HG03135 (cell line): ENCODE results near the gene PALD1.
A peak's percentile ranks its signal among the peaks of the same experiment; 100 is the strongest.
"Not testable (repeated sequence)": the region's sequence is repeated elsewhere in the genome, so short reads cannot be mapped to it uniquely, and the experiment has no call there.

Experiments used
- ATAC-seq: cut with Tn5 transposase; IDR thresholded peaks from one replicate; pipeline ENCODE4 v1.9.1; 2021; ENCODE audit warnings: mild to moderate bottlenecking, moderate library complexity; ENCODE audit not compliant: unreplicated experiment

Gene PALD1

DNA sequence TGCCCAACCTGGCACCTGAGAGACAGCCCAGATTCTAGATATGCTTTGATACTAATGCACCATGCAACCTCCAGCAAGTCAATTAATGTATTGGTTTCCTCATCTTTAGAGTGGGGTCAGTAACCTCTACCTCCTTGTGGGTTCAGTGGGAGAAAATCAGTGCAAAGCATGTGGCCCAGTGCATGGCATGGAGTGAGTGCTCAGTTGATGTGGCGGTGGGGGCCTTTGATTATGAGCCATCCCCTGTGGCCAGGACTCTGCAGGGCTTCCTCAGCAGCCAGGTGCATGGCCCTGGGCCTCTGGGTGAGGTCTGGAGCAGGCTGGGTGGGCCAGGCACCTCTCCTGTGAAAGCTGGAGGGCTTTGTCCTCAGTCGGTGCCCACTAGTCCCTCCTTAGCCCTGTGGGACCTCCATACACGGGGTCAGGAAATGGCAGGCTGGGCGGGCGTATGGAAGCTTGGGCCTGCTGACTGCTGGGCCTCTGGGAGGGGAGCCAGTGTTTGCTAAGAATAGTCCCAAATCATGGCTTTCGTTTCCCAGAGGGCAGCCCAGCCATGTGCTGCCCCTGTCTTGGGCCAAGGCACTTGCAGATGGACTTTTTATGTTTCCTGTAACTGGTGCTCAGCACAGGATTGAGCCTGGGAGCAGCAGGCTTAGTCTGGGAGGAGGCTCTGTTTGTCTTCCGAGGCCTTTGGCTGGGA, 3.4 kb downstream of the PALD1 start:
- ATAC-seq: no peak

DNA sequence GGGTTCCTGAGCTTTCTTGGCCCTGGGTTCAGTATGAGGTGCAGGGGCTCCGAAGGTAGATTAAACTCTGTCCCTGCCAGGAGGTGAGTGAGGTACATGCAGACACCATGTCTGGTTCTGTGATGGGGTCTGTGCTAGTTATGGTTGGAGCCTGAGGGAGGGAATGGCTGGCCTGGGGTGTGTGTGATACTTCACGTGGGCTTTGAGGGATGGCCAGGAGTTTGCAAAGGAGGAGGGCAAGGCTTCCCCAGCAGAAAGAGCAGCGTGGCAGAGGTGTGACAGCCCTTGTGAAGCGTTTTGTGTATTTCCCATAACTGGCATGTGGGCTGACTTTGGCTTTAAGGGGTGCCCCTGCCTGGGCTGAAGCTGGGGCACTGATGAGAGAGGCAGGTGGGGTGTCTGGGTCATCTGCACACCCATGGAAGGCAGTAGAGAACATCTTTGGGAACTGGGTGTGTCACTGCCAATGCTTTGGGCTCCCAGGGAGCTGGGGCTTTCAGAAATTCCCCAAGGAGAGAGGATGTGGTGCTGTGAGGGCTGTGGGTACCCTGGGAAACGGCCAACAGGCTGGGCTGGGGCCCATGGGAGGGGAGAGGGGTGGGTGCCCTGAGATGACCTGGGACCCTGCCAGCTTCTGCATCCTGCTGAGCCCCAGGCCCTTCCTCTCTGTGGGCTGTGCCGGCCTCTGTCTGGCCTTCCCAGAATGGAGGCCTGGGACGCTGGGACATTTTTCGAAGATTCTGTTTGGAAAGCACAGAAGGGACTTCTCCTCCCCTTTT, 4.6 kb downstream of the PALD1 start:
- ATAC-seq: no peak

DNA sequence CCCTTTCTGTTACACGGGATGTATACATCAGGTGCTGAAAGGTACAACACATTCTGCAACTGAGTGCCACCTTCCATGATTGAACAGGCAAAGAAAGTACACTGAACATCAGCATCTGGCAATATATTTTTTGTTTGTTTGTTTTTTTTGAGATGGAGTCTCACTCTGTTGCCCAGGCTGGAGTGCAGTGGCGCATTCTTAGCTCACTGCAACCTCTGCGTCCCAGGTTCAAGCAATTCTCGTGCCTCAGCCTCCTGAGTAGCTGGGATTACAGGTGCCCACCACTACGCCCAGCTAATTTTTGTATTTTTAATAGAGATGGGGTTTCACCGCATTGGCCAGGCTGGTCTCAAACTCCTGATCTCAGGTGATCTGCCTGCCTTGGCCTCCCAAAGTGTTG, 5.3 kb downstream of the PALD1 start:
- ATAC-seq: not testable (repeated sequence)

DNA sequence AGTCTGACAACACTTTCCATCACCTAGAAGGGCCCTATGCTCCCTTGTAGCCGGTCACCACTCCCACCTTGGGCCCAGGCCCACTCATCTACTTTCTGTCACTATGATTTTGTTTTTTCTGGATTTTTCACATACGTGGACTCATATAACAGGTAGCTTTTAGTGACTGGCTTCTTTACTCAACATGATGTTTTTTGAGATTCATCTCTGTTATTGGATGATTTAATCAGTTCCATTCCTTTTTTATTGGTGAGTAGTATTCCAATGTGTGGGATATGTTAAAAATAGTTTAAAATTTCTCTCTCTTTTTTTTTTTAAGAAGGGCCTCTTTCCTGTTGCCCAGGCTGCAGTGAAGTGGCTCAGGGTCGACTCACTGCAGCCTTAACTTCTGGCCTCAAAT, 9.3 kb downstream of the PALD1 start:
- ATAC-seq: no peak

DNA sequence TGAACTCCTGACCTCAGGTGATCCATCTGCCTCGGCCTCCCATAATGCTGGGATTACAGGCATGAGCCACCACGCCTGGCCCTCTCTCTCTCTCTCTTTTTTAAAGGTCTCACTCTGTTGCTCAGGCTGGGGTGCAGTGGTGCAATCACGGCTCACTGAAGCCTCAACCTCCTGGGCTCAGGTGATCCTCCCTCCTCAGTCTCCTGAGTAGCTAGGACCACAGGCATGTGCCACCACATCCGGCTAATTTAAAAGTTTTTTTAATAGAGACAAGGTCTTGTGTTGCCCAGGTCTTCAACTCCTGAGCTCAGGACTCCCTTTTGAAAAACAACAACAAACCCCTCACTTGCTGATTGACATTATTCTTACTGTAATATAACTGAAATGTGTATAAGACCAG, 11.6 kb downstream of the PALD1 start:
- ATAC-seq: no peak

DNA sequence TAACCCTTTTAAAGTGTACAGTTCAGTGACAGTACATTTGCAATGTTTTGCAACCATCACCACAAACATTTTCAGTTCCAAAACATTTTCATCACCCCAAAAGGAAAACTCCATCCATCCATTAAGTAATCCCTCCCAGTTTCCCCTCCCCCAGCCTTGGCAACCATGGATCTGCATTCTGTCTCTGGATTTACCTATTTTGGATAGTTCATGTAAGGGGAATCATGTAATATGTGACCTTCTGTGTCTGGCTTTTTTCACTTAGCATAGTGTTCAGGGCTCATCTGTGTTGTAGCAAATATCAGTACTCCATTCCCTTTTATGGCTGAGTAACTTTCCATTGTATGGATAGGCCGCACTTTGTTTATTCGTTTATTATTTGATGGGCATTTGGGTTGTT, 13.0 kb downstream of the PALD1 start:
- no peak for ATAC-seq

DNA sequence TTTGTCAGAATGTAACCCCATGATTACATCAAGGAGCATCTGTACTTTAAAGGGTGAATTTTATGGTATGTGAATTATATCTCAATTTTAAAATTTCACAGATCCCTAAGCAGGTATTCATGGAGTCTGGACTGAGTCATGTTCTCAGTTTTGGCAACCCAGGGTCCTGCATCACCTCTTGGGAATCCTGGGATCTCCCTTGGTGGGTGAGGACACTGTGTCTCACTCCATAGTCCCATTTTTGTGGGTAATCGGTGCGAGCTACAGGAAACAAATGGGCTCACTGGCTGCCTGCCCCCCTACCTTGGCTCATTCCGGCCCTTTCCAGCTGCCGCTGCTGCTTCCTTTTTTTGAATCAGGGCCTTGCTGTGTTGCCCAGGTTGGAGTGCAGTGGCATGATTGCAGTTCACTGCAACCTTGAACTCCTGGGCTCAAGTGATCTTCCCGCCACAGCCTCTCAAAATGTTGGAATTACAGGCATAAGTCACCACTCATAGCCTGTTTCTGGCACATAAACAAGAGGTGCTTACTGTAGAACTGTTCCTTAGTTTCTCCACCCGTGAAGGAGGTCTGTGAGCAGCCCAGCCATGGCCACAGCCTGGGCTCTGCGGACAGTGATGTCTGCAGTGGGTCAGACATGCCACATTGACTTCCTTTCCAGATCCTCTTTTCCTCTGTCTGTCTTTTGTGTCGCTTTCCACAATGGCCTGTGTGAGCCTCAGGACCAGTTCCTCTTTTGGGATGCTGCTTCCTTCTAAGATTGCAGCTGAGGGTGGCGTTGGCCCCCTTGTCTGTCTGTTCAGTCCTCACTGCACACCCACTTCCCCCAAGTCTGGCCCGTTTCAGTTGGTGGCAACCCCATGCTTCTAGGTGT, 14.5 kb downstream of the PALD1 start:
- peak; percentile 32 for ATAC-seq

DNA sequence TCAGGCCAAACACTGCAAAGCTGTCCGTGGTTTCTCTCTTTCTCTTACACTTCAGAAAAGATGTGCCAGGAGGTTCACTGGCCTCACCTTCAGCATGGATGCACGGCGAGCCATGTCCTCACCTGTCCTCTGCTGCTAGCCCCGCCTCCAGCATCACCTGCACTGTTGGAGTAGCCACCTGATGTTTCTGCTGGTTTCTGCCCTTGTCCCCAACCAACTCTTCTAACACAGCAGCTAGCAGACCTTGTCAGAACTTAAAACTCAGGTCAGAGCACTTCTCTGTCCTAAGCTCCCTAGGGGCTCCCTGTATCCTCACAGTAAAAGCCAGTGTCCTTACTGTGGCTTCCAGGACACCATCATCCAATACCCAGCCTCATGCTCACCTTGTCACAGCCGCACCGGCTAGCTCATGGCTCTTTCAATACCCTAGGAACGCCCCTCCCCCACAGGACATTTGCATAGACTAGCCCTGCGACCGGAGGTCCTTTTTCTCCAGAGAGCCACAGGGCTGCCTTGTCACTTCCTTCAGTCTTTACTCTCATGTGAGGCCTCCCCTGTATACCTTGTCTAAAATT, 15.2 kb downstream of the PALD1 start:
- peak; percentile 61 for ATAC-seq

DNA sequence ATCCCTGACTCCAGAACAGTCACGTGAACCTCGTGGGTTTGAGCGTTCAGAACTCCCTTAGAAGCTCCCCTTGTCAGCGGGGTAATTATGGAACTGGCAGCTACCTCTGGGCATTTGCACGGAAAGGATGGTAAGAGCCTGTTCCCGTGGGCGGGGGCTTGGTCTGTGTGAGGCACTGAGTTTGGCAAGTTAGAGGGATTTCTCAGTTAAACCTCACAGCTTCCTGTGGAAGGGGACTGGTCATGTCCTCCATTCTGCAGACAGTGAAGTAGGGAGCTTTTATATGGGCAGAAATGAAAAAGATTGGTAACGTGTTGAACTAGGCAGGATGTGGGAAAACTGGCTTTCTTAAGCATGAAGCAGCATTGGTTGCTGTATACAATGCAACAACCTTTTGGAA, 16.0 kb downstream of the PALD1 start:
- no peak for ATAC-seq

DNA sequence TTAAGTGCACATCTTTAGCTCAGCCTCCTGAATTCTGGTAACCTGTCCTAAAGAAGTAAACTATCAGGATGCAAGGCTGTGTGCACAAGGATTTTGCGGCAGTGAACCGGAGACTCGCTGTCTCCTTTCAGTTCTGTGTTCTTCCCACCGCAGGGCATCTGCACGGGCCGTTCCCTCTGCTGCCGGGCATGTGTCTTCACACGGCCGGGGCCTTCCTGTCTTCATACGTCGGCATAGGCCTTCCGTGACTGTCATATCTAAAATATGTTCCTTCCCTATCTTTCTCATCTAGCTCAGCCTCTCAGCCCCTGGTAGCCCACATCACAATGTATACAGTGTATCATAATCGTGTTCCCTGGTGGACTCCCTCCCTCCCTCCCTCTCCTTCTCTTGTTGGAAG, 16.4 kb downstream of the PALD1 start:
- ATAC-seq: no peak

DNA sequence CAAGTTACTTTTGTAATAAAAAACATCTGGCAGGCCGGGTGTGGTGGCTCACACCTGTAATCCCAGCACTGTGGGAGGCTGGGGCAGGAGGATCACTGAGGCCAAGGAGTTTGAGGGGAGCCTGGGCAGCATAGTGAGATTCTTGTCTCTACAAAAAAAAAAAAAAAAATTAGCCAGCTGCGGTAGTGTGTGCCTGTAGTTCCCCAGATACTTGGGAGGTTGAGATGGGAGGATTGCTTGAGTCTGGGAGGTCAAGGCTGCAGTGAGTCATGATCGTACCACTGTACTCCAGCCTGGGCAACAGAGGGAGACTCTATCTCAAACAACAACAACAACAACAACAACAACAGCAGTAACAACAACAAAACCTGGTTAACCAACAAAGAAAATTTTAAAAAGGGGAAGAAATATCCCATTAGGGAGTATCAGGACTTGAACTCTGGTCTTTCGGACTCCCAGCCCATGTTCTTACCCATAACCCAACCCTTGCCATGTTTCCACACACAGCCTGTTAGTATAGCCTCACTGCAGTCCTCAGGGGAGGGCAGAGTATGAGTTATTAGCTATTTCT, 17.2 kb downstream of the PALD1 start:
- no peak for ATAC-seq

DNA sequence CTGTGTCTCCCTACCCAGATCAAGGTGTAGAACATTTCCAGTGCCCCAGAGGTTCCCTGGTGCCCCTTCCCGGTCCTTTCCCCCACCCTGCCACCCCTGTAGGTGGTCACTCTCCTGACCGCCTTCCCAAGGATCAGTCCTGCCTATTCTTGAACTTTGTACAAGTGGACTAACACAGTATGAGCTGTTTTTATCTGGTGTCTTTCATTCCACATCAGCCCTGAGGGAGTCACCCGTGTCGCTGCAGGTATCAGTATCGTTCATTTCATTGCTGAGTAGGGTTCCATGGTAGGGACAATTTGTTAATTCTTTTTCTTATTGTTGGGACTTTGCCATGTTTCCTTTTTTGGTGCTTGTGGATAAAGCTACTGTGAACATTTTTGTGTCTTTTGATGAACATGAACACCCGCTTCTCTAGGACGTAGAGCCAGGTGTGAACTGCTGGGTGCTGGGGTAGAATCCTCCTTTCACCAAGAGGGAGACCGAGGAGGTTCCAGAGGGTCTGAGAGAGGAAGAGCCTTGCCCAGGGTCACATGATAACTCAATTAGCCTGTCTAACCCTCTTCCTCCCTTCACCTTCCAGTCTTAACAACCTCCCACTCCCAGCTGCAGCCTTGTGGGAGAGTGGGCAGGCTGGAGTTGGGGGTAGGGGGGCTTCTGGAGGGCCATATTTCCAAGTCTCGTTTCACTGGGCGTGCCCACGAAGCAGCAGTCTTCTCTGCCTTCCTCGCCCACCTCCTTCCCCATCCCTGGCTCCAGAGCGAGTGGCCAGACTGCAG, 18.0 kb downstream of the PALD1 start:
- no peak for ATAC-seq

DNA sequence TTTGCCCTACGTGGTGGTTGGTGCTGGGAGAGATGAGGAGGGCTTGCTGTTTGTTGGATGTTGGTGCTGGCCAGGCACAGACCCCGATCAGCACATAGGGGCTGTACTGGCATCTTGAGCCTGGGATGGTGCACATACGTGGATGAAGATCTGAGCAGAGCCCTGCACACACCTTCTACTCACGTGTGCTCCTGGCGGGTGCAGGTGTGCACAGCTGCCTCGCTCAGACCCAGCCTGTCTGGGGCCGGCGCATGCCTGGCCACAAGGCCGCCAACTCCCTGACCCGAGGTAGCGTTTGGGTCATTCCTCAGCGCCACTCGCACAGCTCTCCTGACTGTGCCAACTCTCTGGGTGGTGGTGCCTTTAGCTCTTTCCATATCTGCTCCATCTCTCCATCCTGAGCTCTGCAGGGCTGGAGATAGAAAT, 18.6 kb downstream of the PALD1 start:
- no peak for ATAC-seq

DNA sequence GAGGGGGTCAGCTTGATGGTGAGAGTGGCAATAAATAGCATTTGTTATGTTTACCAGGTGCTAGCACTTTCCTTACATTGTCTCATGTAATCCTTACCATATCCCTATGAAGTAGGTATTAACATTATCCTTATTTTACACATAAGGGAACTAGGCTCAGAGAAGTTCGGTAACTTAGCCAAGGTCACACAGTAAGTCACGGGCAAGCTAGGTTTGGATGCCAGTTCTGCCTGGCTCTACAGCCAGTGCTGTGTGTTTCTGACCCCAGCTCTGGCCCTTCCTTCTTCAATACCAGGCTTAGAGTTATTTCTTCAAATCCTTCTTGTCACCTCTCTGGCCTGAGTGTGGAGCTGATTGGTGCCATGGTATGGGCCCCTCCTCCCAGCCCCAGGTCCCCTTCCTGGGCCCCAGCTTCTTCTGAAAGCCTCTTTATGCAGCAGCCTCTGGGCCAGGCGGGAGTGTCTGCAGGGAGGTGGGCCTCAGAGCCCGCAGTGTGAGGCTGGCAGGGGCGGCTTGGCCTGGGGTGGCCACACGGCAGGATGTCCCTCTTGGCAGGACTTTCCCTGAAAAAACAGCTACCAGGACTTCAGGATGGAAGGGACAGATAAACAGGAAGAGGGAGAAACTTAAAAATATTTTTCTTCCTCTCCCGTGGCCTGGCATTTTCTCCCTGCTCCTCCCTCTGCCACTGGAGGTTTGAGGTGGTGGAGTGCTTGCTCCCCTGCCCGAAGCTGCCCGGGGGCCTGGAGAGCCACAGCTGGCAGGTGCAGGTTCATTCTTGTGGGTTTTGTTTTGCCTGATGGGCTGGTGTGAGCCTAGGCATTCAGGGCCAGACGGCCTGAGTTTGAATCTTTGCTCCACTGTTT, 20.6 kb downstream of the PALD1 start:
- ATAC-seq: no peak

DNA sequence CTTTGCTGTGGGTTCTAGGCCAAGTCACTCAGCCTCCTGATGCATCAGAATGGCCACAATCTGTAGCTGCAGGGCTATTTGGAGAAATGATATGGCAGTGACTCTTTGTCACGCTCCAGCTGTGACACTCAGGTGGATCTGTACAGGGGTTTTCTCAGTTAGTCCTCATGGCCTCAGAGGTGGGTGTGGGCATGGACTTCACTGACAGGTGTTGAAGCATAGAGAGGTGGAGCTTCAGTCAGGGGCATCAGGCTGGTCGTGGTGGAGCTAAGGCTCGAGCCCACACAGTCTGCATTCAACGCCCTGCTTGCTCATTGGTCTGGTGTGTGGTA, 21.2 kb downstream of the PALD1 start:
- no peak for ATAC-seq

DNA sequence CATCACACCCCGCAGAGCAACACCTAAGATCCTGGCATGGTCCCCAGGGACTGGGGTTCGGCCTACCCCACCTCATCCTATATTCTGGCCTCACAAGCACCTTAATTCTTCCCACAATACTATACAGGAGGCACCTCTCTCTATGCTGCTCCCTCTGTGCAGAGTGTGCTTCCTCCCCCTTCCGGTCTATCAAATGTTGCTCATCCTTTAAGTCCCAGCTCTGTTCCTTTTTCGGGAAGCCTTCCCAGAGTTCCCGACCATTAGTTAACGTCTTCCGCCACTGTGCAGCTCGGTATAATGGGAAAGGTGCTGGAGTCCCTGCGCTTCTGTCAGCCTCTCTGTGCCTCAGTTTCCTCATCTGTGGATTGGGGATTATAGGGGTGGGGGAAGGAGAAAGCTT, 21.8 kb downstream of the PALD1 start:
- ATAC-seq: no peak

DNA sequence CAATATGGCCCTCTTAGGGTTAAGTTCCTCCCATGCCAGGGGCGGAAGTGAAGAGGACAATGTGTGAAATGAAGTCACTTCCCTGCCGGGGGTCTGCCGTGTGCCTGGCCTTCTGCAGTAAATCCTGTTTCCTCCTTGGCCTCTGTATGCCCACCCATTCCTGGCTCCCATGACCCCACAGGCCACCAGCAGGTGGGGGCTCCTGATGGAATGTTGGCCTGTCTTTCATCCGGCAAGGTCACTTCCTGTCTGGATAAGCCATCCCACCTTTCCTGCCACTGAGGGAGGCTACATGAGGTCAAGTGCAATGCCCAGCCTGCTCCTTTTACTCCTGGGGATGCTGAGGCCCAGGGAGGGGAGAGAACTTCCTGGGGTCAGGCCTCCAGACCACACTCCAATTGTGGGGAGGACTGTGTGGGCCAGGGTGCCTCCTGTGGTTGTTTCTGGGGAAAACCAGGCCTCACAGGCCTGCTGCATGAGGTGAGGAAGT, 22.3 kb downstream of the PALD1 start:
- no peak for ATAC-seq

DNA sequence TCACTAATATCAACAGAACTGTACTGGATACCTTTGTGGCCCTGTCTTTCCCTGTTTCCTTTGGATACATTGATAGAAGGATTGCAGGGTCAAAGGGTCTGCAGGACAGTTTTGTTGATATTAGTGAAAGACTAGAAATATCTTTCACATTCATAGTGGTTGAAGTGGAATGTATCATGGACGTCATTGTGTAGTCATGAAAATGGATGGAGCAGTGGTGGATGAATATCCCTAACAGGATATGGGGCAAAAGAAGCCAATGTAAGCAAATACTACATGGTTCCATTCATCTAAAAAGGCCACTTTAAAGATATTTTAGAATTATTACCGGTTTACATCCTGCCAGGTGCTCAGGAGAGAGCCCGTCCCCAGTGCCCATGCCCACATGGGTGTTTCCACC, 23.8 kb downstream of the PALD1 start:
- ATAC-seq: no peak

DNA sequence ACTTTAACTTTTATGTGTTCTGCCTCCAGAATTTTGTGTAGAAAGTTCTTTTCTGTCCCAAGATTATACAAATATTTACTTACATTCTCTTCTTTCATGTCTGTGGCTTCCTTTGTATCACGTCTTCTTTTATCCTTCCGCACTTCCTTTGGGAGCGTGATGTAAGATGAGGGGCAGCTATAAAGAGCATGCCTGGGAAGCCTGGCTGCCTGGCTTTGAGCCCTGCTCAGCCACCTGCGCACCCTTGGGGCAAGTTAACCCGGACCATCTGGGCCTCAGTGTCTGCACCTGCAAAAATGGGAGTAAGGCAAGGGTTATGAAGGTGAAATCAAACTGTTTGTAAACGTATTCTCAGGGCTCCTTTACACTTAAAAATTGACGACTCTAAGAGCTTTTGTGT, 25.2 kb downstream of the PALD1 start:
- ATAC-seq: no peak
